Endothelial cell of umbilical vein (primary cell): ENCODE results near the gene HNRNPA1L2. TPM values are rescaled to one million over a fixed set of nuclear protein-coding genes. Genes with fewer than 3 reads are reported as not detected.

Experiments
- BruUV-seq: library from RNA; stranded (reverse); fragments of 400-500 nt; replicated peaks from 2 replicates; lab custom pipeline; 2021; lab: Mats Ljungman, UMichigan
- CTCF ChIA-PET: fragments of 300-600, 350-600 bp; sonication (Branson Sonifier 250); formaldehyde crosslinking; loops from one replicate; lab custom pipeline; 2021; ENCODE audit warnings: antibody characterized with exemption, inconsistent platforms; lab: Charles Lee
- POLR2A ChIA-PET: fragments of 300-600, 350-600 bp; sonication (Branson Sonifier 250); formaldehyde crosslinking; loops from one replicate; lab custom pipeline; 2021; ENCODE audit warnings: antibody characterized with exemption, inconsistent platforms; lab: Charles Lee
- DNase-seq: peaks from one replicate; pipeline ENCODE4 v3.0.0-alpha.2; 2011; ENCODE audit warnings: low read depth, low spot score
- FAIRE-seq: peaks from 2 replicates; lab custom pipeline; 2011; peaks lifted over from hg19 to GRCh38; lab: Jason Lieb, UNC
- H2AFZ ChIP-seq: 2 replicates; pipeline ENCODE4 v1.6.0; 2012; ENCODE audit warnings: low read depth, low read length, control low read depth, inconsistent platforms
- H3K27ac ChIP-seq: 2 replicates; pipeline ENCODE4 v1.5.1; 2011; ENCODE audit warnings: low read depth, mild to moderate bottlenecking, control low read depth, low read length, moderate library complexity; ENCODE audit not compliant: insufficient read depth
- H3K27me3 ChIP-seq, 2 experiments: 2 replicates each; pipeline versions ENCODE4 v1.6.0 to v1.6.1; 2011; ENCODE audit warnings: low read length in 2 of 2, mixed read lengths in 1 of 2; ENCODE audit not compliant: control insufficient read depth in 2 of 2, insufficient read depth in 2 of 2
- H3K36me3 ChIP-seq, 2 experiments: 2 replicates in 1 of 2; 3 replicates in 1 of 2; pipeline ENCODE4 v1.5.1; 2011; ENCODE audit warnings: low read length in 2 of 2, mild to moderate bottlenecking in 1 of 2, moderate library complexity in 1 of 2; ENCODE audit not compliant: control insufficient read depth in 2 of 2, insufficient read depth in 2 of 2; ENCODE audit errors: extremely low read depth in 1 of 2
- H3K4me1 ChIP-seq: 3 replicates; pipeline ENCODE4 v1.5.1; 2011; ENCODE audit warnings: mild to moderate bottlenecking, low read length; ENCODE audit not compliant: control insufficient read depth, insufficient read depth; ENCODE audit errors: extremely low read depth
- H3K4me2 ChIP-seq: 2 replicates; pipeline ENCODE4 v1.6.1; 2011; ENCODE audit warnings: low read length, control low read depth, mixed read lengths; ENCODE audit not compliant: insufficient read depth
- H3K4me3 ChIP-seq, 3 experiments: fragments of 200-600 bp in 1 of 3; sonication (generic), shearing (Covaris generic) in 1 of 3; replicated peaks in 1 of 3; 2 replicates each; pipeline ENCODE4 v1.5.1; 2011 to 2016; ENCODE audit warnings: control low read depth in 3 of 3, low read length in 3 of 3, mild to moderate bottlenecking in 2 of 3, inconsistent platforms in 1 of 3, low read depth in 1 of 3, moderate library complexity in 1 of 3; ENCODE audit not compliant: insufficient read depth in 1 of 3
- H3K79me2 ChIP-seq: 2 replicates; pipeline ENCODE4 v1.6.0; 2012; ENCODE audit warnings: low read length, inconsistent platforms; ENCODE audit not compliant: control insufficient read depth, insufficient read depth
- H3K9ac ChIP-seq: replicated peaks from 2 replicates; pipeline ENCODE3; 2011; ENCODE audit warnings: low read length, control low read depth; ENCODE audit not compliant: insufficient read depth; ENCODE audit errors: extremely low read depth
- H3K9me1 ChIP-seq: replicated peaks from 3 replicates; pipeline ENCODE4 v1.6.0; 2011; ENCODE audit warnings: mild to moderate bottlenecking, low read length; ENCODE audit not compliant: control insufficient read depth, insufficient read depth; ENCODE audit errors: extremely low read depth
- H3K9me3 ChIP-seq: replicated peaks from 2 replicates; pipeline ENCODE4 v1.5.1; 2012; ENCODE audit warnings: low read length, inconsistent platforms; ENCODE audit not compliant: control insufficient read depth, insufficient read depth
- H4K20me1 ChIP-seq: replicated peaks from 2 replicates; pipeline ENCODE3; 2011; ENCODE audit warnings: mild to moderate bottlenecking, low read length; ENCODE audit not compliant: control insufficient read depth, insufficient read depth; ENCODE audit errors: extremely low read depth
- EZH2 ChIP-seq: IDR thresholded peaks from 2 replicates; pipeline ENCODE4 v1.6.1; 2012; ENCODE audit warnings: borderline replicate concordance, low read depth, mild to moderate bottlenecking, moderate library complexity, low read length, inconsistent platforms; ENCODE audit not compliant: severe bottlenecking
- FOS ChIP-seq: IDR thresholded peaks from 2 replicates; pipeline ENCODE4 v1.6.1; 2011; ENCODE audit warnings: mild to moderate bottlenecking, low read length, moderate library complexity, borderline replicate concordance; ENCODE audit not compliant: insufficient read depth
- GATA2 ChIP-seq: IDR thresholded peaks from 2 replicates; pipeline ENCODE4 v1.7.0; 2011; ENCODE audit warnings: low read depth, mild to moderate bottlenecking, moderate library complexity, mixed read lengths, low read length; ENCODE audit not compliant: insufficient read length, insufficient read depth
- JUN ChIP-seq: IDR thresholded peaks from 2 replicates; pipeline ENCODE4 v1.6.1; 2011; ENCODE audit warnings: borderline replicate concordance, low read depth; ENCODE audit not compliant: insufficient read length, insufficient read depth
- MAX ChIP-seq: IDR thresholded peaks from 2 replicates; pipeline ENCODE4 v1.6.1; 2011; ENCODE audit not compliant: insufficient read depth, insufficient read length
- MYC ChIP-seq: IDR thresholded peaks from one replicate; pipeline ENCODE4 v1.6.1; 2011; ENCODE audit warnings: mild to moderate bottlenecking, low read depth, low read length
- POLR2A ChIP-seq: IDR thresholded peaks from 2 replicates; pipeline ENCODE4 v1.6.1; 2012; ENCODE audit warnings: low read depth, mild to moderate bottlenecking, control low read depth, low read length
- POLR2AphosphoS5 ChIP-seq: IDR thresholded peaks from 2 replicates; pipeline ENCODE4 v1.6.1; 2012; ENCODE audit warnings: low read depth, mild to moderate bottlenecking, control low read depth, low read length, moderate library complexity; ENCODE audit not compliant: insufficient read depth
- dilution Hi-C: fragments of 300-500 bp; cut with MboI; formaldehyde crosslinking; loops from one replicate; pipeline ENCODE4 v1.15.0; 2019; ENCODE audit warnings: low sequenced_read_pairs; ENCODE audit not compliant: extremely low pct_ligation_motif_present
- intact Hi-C: fragments of 100-400 bp; cut with micrococcal nuclease; formaldehyde crosslinking; loops from one replicate; pipeline ENCODE4 v1.10.0; 2022
- polyA plus RNA-seq, 4 experiments: library from polyadenylated mRNA; depleted of rRNA in 3 of 4; stranded (reverse) in 3 of 4; unstranded in 1 of 4; fragments of >200 nt; gene quantifications; 2 replicates each; pipeline versions ENCODE4 v1.2.1 to v1.2.3, GENCODE V29; 2011 to 2012; ENCODE audit warnings: missing spikeins in 1 of 4
- total RNA-seq: library from RNA; stranded (reverse); gene quantifications from 2 replicates; pipeline ENCODE4 v1.2.3, GENCODE V29; 2021
- TF ChIP-seq, protein P1 (sequence below), 2 donors: IDR thresholded peaks; 1 replicate in 1 of 2; 2 replicates in 1 of 2; pipeline ENCODE4 v1.5.1; 2011; ENCODE audit warnings: low read length in 2 of 2, mild to moderate bottlenecking in 2 of 2, moderate library complexity in 2 of 2, control low read depth in 1 of 2, inconsistent platforms in 1 of 2, low read depth in 1 of 2; ENCODE audit not compliant: insufficient read depth in 1 of 2; ENCODE audit errors: extremely low read depth in 1 of 2

HNRNPA1L2 gene
- total and polyA plus RNA-seq, 2 donors (not counting 3 experiments of a cell fraction or from before 2014, with no cell fraction given): 5.4 to 11.7 TPM

GRCh38 chr13:52652196-52652979 lies 10.2 kb downstream of the HNRNPA1L2 start, which contains the start of gene SUGT1:
SUGT1 (plus strand) TSS chr13:52652836; CDS start chr13:52652921, 85 bp downstream.
- H3K4me2 ChIP-seq: peak within 1 kb of the TSS; percentile 99
- intact Hi-C loops (loop anchor here (1.0 to 2.0 kb wide), 6 partner anchors 21 to 197 kb away; partner anchors contain the start of gene CKAP2), dilution Hi-C loops (no loop called here)
- peak within 1 kb of the TSS; percentile 89 for H2AFZ ChIP-seq
- H3K9me1 ChIP-seq: no peaks in the 10 kb centered on the region
- ChIA-PET CTCF (interaction anchor here (0.7 to 3.7 kb wide), 22 partner anchors 12 to 306 kb away, joined by 3 to 46 read pairs (median 4); partner anchors contain the start of gene CNMD), POLR2A (interaction anchor here (0.6 to 2.2 kb wide), 6 partner anchors 13 to 1199 kb away, joined by 3 to 14 read pairs (median 3); partner anchors contain the start of gene INTS6)
- H3K4me1 ChIP-seq: peaks cover 22% of the 10 kb centered on the region
- DNase-seq (peak; percentile 98), FAIRE-seq (peak; percentile 85)
- TF ChIP-seq, protein P1, sequence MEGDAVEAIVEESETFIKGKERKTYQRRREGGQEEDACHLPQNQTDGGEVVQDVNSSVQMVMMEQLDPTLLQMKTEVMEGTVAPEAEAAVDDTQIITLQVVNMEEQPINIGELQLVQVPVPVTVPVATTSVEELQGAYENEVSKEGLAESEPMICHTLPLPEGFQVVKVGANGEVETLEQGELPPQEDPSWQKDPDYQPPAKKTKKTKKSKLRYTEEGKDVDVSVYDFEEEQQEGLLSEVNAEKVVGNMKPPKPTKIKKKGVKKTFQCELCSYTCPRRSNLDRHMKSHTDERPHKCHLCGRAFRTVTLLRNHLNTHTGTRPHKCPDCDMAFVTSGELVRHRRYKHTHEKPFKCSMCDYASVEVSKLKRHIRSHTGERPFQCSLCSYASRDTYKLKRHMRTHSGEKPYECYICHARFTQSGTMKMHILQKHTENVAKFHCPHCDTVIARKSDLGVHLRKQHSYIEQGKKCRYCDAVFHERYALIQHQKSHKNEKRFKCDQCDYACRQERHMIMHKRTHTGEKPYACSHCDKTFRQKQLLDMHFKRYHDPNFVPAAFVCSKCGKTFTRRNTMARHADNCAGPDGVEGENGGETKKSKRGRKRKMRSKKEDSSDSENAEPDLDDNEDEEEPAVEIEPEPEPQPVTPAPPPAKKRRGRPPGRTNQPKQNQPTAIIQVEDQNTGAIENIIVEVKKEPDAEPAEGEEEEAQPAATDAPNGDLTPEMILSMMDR (IDR thresholded peaks at IDR 0.05; ENCODE audit: extremely low read depth in 1 of 2, insufficient read depth in 1 of 2, low read depth in 1 of 2, low read length in 2 of 2): peak; percentile 59 to 71
- TF ChIP-seq POLR2A (peak; percentile 95), MYC (peak; percentile 67), MAX (peak; percentile 66), EZH2 (no peak), GATA2 (no peak), JUN (no peak), FOS (no peak), POLR2AphosphoS5 (peak; percentile 84)
- no peaks in the 10 kb centered on the region for H4K20me1 ChIP-seq
- H3K4me3 ChIP-seq: peak within 1 kb of the TSS; percentile 67 to 100 (median 100)
- H3K27ac ChIP-seq: peak within 1 kb of the TSS; percentile 84
- BruUV-seq: no TSS peak
- H3K36me3 ChIP-seq: peaks cover 2 to 6% of the 10 kb centered on the region in 2 experiments
- H3K9me3 ChIP-seq: no peaks in the 10 kb centered on the region
- peaks cover 68% of the 10 kb centered on the region for H3K79me2 ChIP-seq
- no peaks in the 10 kb centered on the region for H3K27me3 ChIP-seq
- H3K9ac ChIP-seq: peak within 1 kb of the TSS; percentile 97
